Fibroblast of lung (primary cell): ENCODE measurements around the gene YIPF4. TPM values are rescaled to one million over a fixed set of nuclear protein-coding genes. Genes with fewer than 3 reads are reported as not detected.

ENCODE experiments used
- DNase-seq, 2 donors: peaks; one replicate each; pipeline versions ENCODE4 v3.0.0 to v3.0.0-alpha.2; 2010; ENCODE audit warnings: low read depth in 2 of 2
- H2AFZ ChIP-seq: 2 replicates; pipeline ENCODE4 v1.5.1; 2012; ENCODE audit warnings: low read length, control low read depth, inconsistent platforms
- H3K27ac ChIP-seq: 2 replicates; pipeline ENCODE4 v1.5.1; 2011; ENCODE audit warnings: low read length, control low read depth; ENCODE audit not compliant: insufficient read depth
- H3K27me3 ChIP-seq: 2 replicates; pipeline ENCODE4 v1.5.1; 2011; ENCODE audit warnings: mild to moderate bottlenecking, low read length; ENCODE audit not compliant: control insufficient read depth, insufficient read depth
- H3K36me3 ChIP-seq: 2 replicates; pipeline ENCODE4 v1.5.1; 2011; ENCODE audit warnings: low read length; ENCODE audit not compliant: control insufficient read depth, insufficient read depth
- H3K4me1 ChIP-seq: 2 replicates; pipeline ENCODE4 v1.5.1; 2011; ENCODE audit warnings: low read length; ENCODE audit not compliant: control insufficient read depth, insufficient read depth; ENCODE audit errors: extremely low read depth
- H3K4me2 ChIP-seq: 2 replicates; pipeline ENCODE4 v1.5.1; 2011; ENCODE audit warnings: low read length, control low read depth; ENCODE audit not compliant: insufficient read depth; ENCODE audit errors: extremely low read depth
- H3K4me3 ChIP-seq, 4 experiments: fragments of 200-600 bp in 1 of 4; sonication (generic) in 1 of 4; replicated peaks in 1 of 4; 2 replicates each; pipeline ENCODE4 v1.5.1; 2011 to 2016; ENCODE audit warnings: low read length in 4 of 4, low read depth in 3 of 4, mild to moderate bottlenecking in 3 of 4, control low read depth in 2 of 4, inconsistent platforms in 1 of 4, mixed read lengths in 1 of 4; ENCODE audit not compliant: insufficient read depth in 1 of 4; ENCODE audit errors: control extremely low read depth in 1 of 4
- H3K79me2 ChIP-seq: 2 replicates; pipeline ENCODE4 v1.5.1; 2012; ENCODE audit warnings: mild to moderate bottlenecking, low read length, inconsistent platforms; ENCODE audit not compliant: control insufficient read depth, insufficient read depth
- H3K9ac ChIP-seq: 2 replicates; pipeline ENCODE4 v1.5.1; 2011; ENCODE audit warnings: mild to moderate bottlenecking, low read length, control low read depth; ENCODE audit not compliant: insufficient read depth
- H3K9me3 ChIP-seq: 2 replicates; pipeline ENCODE4 v1.5.1; 2012; ENCODE audit warnings: low read depth, low read length; ENCODE audit not compliant: control insufficient read depth, insufficient read depth
- H4K20me1 ChIP-seq: 2 replicates; pipeline ENCODE4 v1.5.1; 2011; ENCODE audit warnings: low read length; ENCODE audit not compliant: control insufficient read depth, insufficient read depth; ENCODE audit errors: extremely low read depth
- EZH2 ChIP-seq: IDR thresholded peaks from 2 replicates; pipeline ENCODE4 v1.5.1; 2012; ENCODE audit warnings: low read length, control low read depth, mild to moderate bottlenecking; ENCODE audit errors: missing control alignments
- polyA plus RNA-seq, 2 donors: library from polyadenylated mRNA; depleted of rRNA in 1 of 2; stranded (reverse) in 1 of 2; unstranded in 1 of 2; fragments of >200 nt; gene quantifications; 2 replicates each; pipeline ENCODE4 v1.2.1, GENCODE V29; 2011 to 2012; ENCODE audit warnings: missing spikeins in 1 of 2
- total RNA-seq: library from RNA; depleted of rRNA; stranded (reverse); fragments of >200 nt; gene quantifications from 2 replicates; pipeline ENCODE4 v1.2.1, GENCODE V29; 2014
- TF ChIP-seq, protein P1 (sequence below), 2 donors: IDR thresholded peaks in 1 of 2; conservative IDR thresholded peaks in 1 of 2; 1 replicate in 1 of 2; 2 replicates in 1 of 2; pipeline ENCODE4 v1.5.1; 2011 to 2012; ENCODE audit warnings: low read length in 2 of 2, control low read depth in 1 of 2, inconsistent platforms in 1 of 2, low read depth in 1 of 2, mild to moderate bottlenecking in 1 of 2

The YIPF4 gene
- total and polyA plus RNA-seq, 2 donors (not counting 1 experiment from before 2014, with no cell fraction given), result 17.2 to 23.3 TPM

DNA sequence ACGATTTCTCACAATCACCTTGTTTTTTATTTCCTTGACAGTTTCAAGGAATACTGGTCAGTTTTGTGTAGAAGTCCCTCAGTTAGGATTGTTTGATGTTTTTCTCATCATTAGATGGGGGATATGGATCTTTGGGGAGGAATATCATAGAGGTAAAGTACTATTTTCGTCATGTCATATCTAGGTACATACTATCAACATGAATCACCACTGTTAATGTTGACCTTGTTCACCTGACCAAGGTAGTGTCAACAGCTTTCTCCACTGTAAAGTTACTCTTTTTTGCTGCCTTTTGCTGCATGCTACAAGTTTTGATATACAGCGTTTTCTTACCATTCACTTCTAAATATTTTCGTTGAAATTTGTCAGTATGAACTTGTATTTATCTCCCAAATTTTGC, 45.7 kb upstream of the YIPF4 start:
- no peaks in the 10 kb centered on the region for H4K20me1 ChIP-seq
- no peak for TF ChIP-seq EZH2
- TF ChIP-seq, protein P1, sequence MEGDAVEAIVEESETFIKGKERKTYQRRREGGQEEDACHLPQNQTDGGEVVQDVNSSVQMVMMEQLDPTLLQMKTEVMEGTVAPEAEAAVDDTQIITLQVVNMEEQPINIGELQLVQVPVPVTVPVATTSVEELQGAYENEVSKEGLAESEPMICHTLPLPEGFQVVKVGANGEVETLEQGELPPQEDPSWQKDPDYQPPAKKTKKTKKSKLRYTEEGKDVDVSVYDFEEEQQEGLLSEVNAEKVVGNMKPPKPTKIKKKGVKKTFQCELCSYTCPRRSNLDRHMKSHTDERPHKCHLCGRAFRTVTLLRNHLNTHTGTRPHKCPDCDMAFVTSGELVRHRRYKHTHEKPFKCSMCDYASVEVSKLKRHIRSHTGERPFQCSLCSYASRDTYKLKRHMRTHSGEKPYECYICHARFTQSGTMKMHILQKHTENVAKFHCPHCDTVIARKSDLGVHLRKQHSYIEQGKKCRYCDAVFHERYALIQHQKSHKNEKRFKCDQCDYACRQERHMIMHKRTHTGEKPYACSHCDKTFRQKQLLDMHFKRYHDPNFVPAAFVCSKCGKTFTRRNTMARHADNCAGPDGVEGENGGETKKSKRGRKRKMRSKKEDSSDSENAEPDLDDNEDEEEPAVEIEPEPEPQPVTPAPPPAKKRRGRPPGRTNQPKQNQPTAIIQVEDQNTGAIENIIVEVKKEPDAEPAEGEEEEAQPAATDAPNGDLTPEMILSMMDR (conservative IDR thresholded peaks at IDR 0.05 in 1 of 2, IDR thresholded peaks at IDR 0.05 in 1 of 2; ENCODE audit: low read depth in 1 of 2, low read length in 2 of 2), result no peak
- no peak for DNase-seq

DNA sequence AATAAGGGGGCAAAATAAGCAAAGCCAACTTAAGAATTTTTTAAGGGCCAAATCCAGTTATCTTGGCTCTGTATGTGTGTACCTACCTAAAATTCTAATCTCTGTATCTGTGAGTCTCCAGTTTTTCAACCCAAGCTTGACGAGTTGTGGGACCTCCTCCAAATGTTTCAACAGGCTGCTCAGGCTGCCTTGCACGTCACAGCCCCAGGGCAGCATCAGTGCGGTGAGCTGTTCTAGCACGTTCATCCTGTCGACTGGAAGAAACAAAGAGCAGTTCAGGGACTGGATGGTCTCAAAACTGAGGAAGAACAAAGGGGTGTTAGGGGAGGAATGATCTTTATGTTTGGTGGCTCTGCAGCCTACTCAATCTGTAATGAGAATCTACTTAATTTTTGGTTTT, 42.4 kb upstream of the YIPF4 start:
- H3K9ac ChIP-seq, result no peak overlapping the region
- H2AFZ ChIP-seq, result no peak overlapping the region
- TF ChIP-seq, protein P1 (conservative IDR thresholded peaks at IDR 0.05 in 1 of 2, IDR thresholded peaks at IDR 0.05 in 1 of 2; ENCODE audit: low read depth in 1 of 2, low read length in 2 of 2), result no peak
- no peak for TF ChIP-seq EZH2

More for the DNA sequence above, 45.7 kb upstream of the YIPF4 start:
- Histone ChIP-seq H3K79me2 (no peaks in the 10 kb centered on the region), H3K9ac (no peak overlapping the region), H3K9me3 (no peaks in the 10 kb centered on the region), H2AFZ (no peak overlapping the region), H3K27me3 (no peaks in the 10 kb centered on the region), H3K27ac (no peak overlapping the region), H3K4me1 (no peaks in the 10 kb centered on the region), H3K4me3 (no peak overlapping the region), H3K4me2 (no peak overlapping the region), H3K36me3 (no peaks in the 10 kb centered on the region)

DNA sequence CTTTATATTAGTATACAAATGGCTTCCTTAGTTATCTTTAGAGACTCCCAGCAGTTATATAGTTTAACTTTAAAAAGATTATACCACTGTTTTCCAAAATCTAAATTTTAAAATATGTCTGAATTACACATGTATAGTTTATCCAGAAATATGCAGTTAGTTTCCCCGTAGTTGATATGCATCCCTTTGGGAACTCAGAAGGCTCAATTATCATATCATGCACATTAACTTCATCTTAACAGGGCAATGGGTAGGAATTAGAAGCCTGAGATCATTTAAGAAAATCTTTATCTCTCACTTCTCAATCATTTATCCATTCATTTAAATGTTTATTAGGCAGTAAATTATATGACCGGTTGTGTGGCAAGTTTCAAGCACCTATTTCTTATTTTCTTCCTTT, 40.2 kb upstream of the YIPF4 start:
- Histone ChIP-seq H3K4me2 (no peak overlapping the region), H3K27me3 (no peaks in the 10 kb centered on the region), H4K20me1 (no peaks in the 10 kb centered on the region), H3K79me2 (no peaks in the 10 kb centered on the region), H3K9ac (no peak overlapping the region), H3K4me1 (no peaks in the 10 kb centered on the region), H2AFZ (no peak overlapping the region), H3K9me3 (no peaks in the 10 kb centered on the region), H3K4me3 (no peak overlapping the region), H3K36me3 (no peaks in the 10 kb centered on the region), H3K27ac (no peak overlapping the region)
- TF ChIP-seq EZH2, result no peak
- TF ChIP-seq, protein P1 (conservative IDR thresholded peaks at IDR 0.05 in 1 of 2, IDR thresholded peaks at IDR 0.05 in 1 of 2; ENCODE audit: low read depth in 1 of 2, low read length in 2 of 2), result no peak
- no peak for DNase-seq

More for the DNA sequence above, 42.4 kb upstream of the YIPF4 start:
- Histone ChIP-seq H3K36me3 (no peaks in the 10 kb centered on the region), H3K27me3 (no peaks in the 10 kb centered on the region), H3K4me2 (no peak overlapping the region), H3K4me1 (no peaks in the 10 kb centered on the region), H3K27ac (no peak overlapping the region), H3K4me3 (no peak overlapping the region), H4K20me1 (no peaks in the 10 kb centered on the region), H3K9me3 (no peaks in the 10 kb centered on the region), H3K79me2 (no peaks in the 10 kb centered on the region)
- DNase-seq, result peak in 1 of 2 donors; percentile 10
